Measurements from ENCODE around the gene RRP8. TPM values are rescaled to one million over a fixed set of nuclear protein-coding genes. Genes with fewer than 3 reads are reported as not detected.

The RRP8 gene
- total and polyA plus RNA-seq, 9 of the 15 experiments (the other 6 are each of a cell fraction or from before 2014, with no cell fraction given) = 5.7 to 47.3 (median 32.6) TPM

- TF ChIP-seq ARID4B (CRISPR knock-in tag; IDR thresholded peaks at IDR 0.05) = no peak
Measured at GRCh38 chr11:6648501-6648900, 45.1 kb upstream of the RRP8 start (continued).

- H2AFZ ChIP-seq (ENCODE audit: low read depth, low read length) = peak overlapping the region; percentile 8; the same call in 1 of the 2 replicates
- H3K36me3 ChIP-seq (ENCODE audit: control insufficient read depth, insufficient read depth, low read length) = no peaks in the 10 kb centered on the region
- no peak overlapping the region for H3K27ac ChIP-seq (ENCODE audit: extremely low read depth, low read depth, low read length)
- no peaks in the 10 kb centered on the region for H3K9me3 ChIP-seq (replicated peaks; ENCODE audit: control insufficient read depth, insufficient read depth, low read depth, low read length)
- H3K4me1 ChIP-seq (replicated peaks in 1 of 2; ENCODE audit: control insufficient read depth in 2 of 2, insufficient read depth in 2 of 2, low read length in 2 of 2) = peaks cover 20 to 43% of the 10 kb centered on the region in 2 experiments
- no peak overlapping the region for H3K9ac ChIP-seq (ENCODE audit: insufficient read depth in 1 of 2, low read depth in 2 of 2, low read length in 2 of 2)
- no peaks in the 10 kb centered on the region for H3K9me1 ChIP-seq (ENCODE audit: control insufficient read depth, insufficient read depth, low read length)
- CTCF ChIA-PET (ENCODE audit: low intra/inter-chr PET ratio) = no interaction called here
- FAIRE-seq (no peak), DNase-seq (ENCODE audit: extremely low read depth in 1 of 4, low spot score in 3 of 4) (no peak), ATAC-seq (no peak)
- no peaks in the 10 kb centered on the region for H4K20me1 ChIP-seq (replicated peaks; ENCODE audit: control insufficient read depth, insufficient read depth, low read length)
- no peaks in the 10 kb centered on the region for H3K79me2 ChIP-seq (ENCODE audit: control insufficient read depth, insufficient read depth, low read length)
- H3K27me3 ChIP-seq (ENCODE audit: control insufficient read depth in 2 of 2, insufficient read depth in 2 of 2, low read length in 2 of 2) = no peaks in the 10 kb centered on the region; a peak in 1 of 5 replicates
- 56% methylated on average over 2 of the region's 2 CpGs for WGBS (ENCODE audit: insufficient coverage, low coverage, missing lambda C conversion rate)
- intact Hi-C loops (cut with micrococcal nuclease) = no loop called here
- no peak overlapping the region for H3K4me3 ChIP-seq
- POLR2A ChIA-PET = interaction anchor here (3.1 kb wide), 1 partner anchor 10 kb away, joined by 12 read pairs; no protein-coding TSS in a partner anchor
- in situ Hi-C loops (cut with MboI) = no loop called here
- no TSS peak for BruUV-seq (replicated peaks)
- no peak overlapping the region for H3K4me2 ChIP-seq (ENCODE audit: insufficient read depth, low read length)
- no peak for TF ChIP-seq HMG20A (CRISPR knock-in tag; conservative IDR thresholded peaks at IDR 0.05)
- TF ChIP-seq TRIM28 (IDR thresholded peaks at IDR 0.05) = no peak
- no peak for TF ChIP-seq POLR2AphosphoS5 (IDR thresholded peaks at IDR 0.05; ENCODE audit: control insufficient read depth, insufficient read depth, low read depth, low read length)
- TF ChIP-seq ZNF785 (CRISPR knock-in tag; IDR thresholded peaks at IDR 0.05) = no peak
- TF ChIP-seq STAT5B (CRISPR knock-in tag; IDR thresholded peaks at IDR 0.05) = no peak
- no peak for TF ChIP-seq ELK3 (CRISPR knock-in tag; IDR thresholded peaks at IDR 0.05)
- no peak for TF ChIP-seq ZBTB26 (CRISPR knock-in tag; IDR thresholded peaks at IDR 0.05)
- TF ChIP-seq SRSF1 (IDR thresholded peaks at IDR 0.05; ENCODE audit: low read depth, low read length) = no peak
- TF ChIP-seq NFIC (IDR thresholded peaks at IDR 0.05) = no peak
- no peak for TF ChIP-seq CHD1 (IDR thresholded peaks at IDR 0.05; ENCODE audit: low read length)
- no peak for TF ChIP-seq PYGO2 (tag; IDR thresholded peaks at IDR 0.05)
- no peak for TF ChIP-seq WHSC1 (IDR thresholded peaks at IDR 0.05; ENCODE audit: low read length)
- TF ChIP-seq SREBF2 (CRISPR knock-in tag; IDR thresholded peaks at IDR 0.05) = no peak
- no peak for TF ChIP-seq ZNF354B (CRISPR knock-in tag; IDR thresholded peaks at IDR 0.05)
Measured at GRCh38 chr11:6647836-6648235, 44.4 kb upstream of the RRP8 start.

Measured in K562 (cell line).